HL-60 (cell line): ENCODE results near the gene BABAM1.
A peak's percentile ranks its signal among the peaks of the same experiment; 100 is the strongest.

Experiments
- DNase-seq, 2 experiments: peaks; one replicate each; pipeline ENCODE4 v3.0.0-alpha.2; 2010 to 2020; ENCODE audit warnings: low read depth in 1 of 2, low spot score in 1 of 2
- H3K27ac ChIP-seq: fragments of 250-450 bp; sonication (Bioruptor Pico); replicated peaks from 2 replicates; pipeline ENCODE4 v1.5.1; 2020; ENCODE audit warnings: mild to moderate bottlenecking, moderate library complexity
- H3K27me3 ChIP-seq: fragments of 250-450 bp; sonication (Bioruptor Pico); 2 replicates; pipeline ENCODE4 v1.5.1; 2021; ENCODE audit warnings: mild to moderate bottlenecking, moderate library complexity; ENCODE audit not compliant: insufficient read depth, poor library complexity, severe bottlenecking
- H3K4me3 ChIP-seq: replicated peaks from 2 replicates; pipeline ENCODE4 v1.5.1; 2011; ENCODE audit warnings: mild to moderate bottlenecking, control low read depth, low read length; ENCODE audit not compliant: insufficient read depth
- GABPA ChIP-seq: IDR thresholded peaks from 2 replicates; pipeline ENCODE4 v1.6.1; 2012; ENCODE audit warnings: low read depth
- POLR2AphosphoS5 ChIP-seq: IDR thresholded peaks from 2 replicates; pipeline ENCODE4 v1.6.1; 2012; ENCODE audit warnings: low read depth
- REST ChIP-seq: IDR thresholded peaks from 2 replicates; pipeline ENCODE4 v1.6.1; 2012; ENCODE audit warnings: low read depth; ENCODE audit not compliant: insufficient replicate concordance
- SPI1 ChIP-seq: IDR thresholded peaks from 2 replicates; pipeline ENCODE4 v1.6.1; 2012; ENCODE audit warnings: low read depth, mild to moderate bottlenecking, borderline replicate concordance
- TF ChIP-seq, protein P1 (sequence below): IDR thresholded peaks from one replicate; pipeline ENCODE4 v1.5.1; 2011; ENCODE audit warnings: low read length, control low read depth, inconsistent platforms; ENCODE audit not compliant: insufficient read depth

BABAM1 gene

GRCh38 chr19:17243211-17243829, 23.9 kb upstream of the BABAM1 start:
- Histone ChIP-seq H3K27ac (no peak overlapping the region), H3K27me3 (no peaks in the 10 kb centered on the region), H3K4me3 (peak overlapping the region; percentile 67; the same call in 1 of the 2 replicates)
- TF ChIP-seq SPI1 (no peak), GABPA (no peak), REST (no peak), POLR2AphosphoS5 (no peak)
- TF ChIP-seq, protein P1, sequence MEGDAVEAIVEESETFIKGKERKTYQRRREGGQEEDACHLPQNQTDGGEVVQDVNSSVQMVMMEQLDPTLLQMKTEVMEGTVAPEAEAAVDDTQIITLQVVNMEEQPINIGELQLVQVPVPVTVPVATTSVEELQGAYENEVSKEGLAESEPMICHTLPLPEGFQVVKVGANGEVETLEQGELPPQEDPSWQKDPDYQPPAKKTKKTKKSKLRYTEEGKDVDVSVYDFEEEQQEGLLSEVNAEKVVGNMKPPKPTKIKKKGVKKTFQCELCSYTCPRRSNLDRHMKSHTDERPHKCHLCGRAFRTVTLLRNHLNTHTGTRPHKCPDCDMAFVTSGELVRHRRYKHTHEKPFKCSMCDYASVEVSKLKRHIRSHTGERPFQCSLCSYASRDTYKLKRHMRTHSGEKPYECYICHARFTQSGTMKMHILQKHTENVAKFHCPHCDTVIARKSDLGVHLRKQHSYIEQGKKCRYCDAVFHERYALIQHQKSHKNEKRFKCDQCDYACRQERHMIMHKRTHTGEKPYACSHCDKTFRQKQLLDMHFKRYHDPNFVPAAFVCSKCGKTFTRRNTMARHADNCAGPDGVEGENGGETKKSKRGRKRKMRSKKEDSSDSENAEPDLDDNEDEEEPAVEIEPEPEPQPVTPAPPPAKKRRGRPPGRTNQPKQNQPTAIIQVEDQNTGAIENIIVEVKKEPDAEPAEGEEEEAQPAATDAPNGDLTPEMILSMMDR = no peak
- no peak for DNase-seq

DNA sequence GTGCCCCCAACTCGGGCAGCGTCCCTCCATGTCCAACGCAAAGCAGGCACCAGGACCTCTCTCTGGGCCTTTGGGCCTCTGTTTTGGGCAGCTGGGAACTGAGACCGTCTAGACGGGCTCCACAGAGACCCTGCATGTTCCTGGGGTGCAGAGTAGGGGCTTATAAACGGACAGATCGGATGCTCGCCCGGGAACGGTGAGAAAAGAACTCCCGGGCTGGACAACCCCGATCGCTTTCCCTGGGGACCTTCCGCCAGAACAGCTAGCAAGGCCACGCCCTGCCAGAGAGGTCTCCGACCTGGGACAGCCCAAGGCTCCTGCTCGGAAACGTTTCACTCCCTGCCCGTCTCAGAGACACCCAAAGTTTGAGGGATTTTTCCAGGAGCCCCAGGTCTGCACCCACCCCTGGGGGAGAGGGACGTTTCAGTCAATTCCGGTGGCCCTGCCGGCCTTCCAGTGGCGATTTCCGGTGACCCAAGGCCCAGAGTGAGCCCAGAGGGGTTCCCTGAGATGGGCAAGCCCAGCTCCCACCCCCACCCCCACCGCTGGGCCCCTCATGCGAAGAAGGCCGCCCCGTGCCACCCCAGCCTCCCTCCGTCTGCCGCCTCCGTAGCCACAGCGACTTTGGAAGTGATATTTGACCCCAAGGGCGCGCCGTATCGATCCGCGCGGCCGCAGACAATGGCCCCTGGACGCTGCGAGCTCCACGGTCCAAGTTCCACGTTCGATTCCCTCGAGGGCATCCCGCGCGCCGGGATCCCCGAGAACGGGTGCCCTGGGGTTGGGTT, 23.2 kb upstream of the BABAM1 start:
- no peaks in the 10 kb centered on the region for H3K27me3 ChIP-seq
- TF ChIP-seq POLR2AphosphoS5 (no peak), SPI1 (no peak), REST (no peak), GABPA (no peak)
- TF ChIP-seq, protein P1 = no peak
- DNase-seq = no peak
- no peak overlapping the region for H3K27ac ChIP-seq
- H3K4me3 ChIP-seq = peak overlapping the region; percentile 67

DNA sequence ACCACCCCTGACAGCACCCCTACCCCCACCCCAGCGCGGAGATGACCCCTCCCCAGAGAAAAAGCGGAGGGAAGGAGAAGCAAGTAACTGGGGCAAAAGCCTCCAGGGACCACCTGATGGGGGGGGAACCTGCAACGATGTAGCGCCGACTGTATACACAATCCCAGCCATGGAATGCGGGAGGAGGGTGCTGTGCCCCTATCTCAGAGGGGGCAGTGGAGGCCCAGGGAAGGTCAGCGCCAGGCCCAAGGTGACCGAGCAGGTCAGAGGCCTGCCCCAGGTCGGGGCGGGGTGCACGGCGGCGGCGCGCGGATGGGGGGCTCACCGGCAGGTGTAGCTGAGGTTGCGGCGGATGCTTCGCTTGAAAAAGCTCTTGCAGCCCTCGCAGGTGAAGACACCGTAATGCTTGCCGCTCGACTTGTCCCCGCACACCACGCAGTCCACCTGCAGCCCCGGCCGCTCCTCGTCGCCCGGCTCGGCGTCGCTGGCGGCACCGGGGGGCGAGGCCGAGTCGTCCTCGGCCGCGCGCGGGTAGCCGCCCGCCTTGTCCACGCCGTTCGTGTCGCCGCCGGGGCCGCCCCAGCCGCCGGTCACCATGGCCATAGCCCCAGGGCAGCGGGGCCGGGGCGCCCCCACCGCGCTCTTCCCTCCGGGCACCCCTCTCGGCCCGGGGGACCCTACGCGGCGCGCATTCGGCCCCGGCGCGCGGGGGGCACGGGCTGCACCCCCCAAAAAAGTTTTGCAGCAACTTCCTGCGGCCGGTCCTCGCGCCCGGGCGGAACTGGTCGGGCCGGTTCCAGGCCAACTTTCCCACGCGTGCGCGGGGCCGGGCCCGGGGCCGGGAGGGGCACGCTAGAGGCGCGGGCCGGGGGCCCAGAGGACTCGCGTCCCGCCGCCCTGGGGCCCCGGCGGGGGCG, 22.4 kb upstream of the BABAM1 start:
- TF ChIP-seq GABPA = no peak
- TF ChIP-seq POLR2AphosphoS5 = no peak
- TF ChIP-seq SPI1 = no peak
- TF ChIP-seq REST = no peak
- TF ChIP-seq, protein P1 = no peak
- no peak for DNase-seq
- Histone ChIP-seq H3K27me3 (no peaks in the 10 kb centered on the region), H3K4me3 (peak overlapping the region; percentile 67), H3K27ac (0 out of 2 replicates have a peak overlapping the region, but pooled peaks have one; percentile 18)
